Neuronal stem cell (in vitro differentiated cells): Measurements from ENCODE around the gene RAB24.

Experiments used
- DNase-seq: peaks from one replicate; pipeline ENCODE4 v3.0.0-alpha.2; 2013; ENCODE audit warnings: low spot score
- H2AFZ ChIP-seq: one replicate; pipeline ENCODE4 v1.6.1; 2013; ENCODE audit warnings: mild to moderate bottlenecking, low read length, inconsistent platforms
- H2AK5ac ChIP-seq: 2 replicates; pipeline ENCODE4 v1.6.1; 2013; ENCODE audit warnings: low read depth, mild to moderate bottlenecking, inconsistent platforms, low read length, moderate library complexity, mixed read lengths
- H2BK120ac ChIP-seq: 2 replicates; pipeline ENCODE4 v1.6.1; 2013; ENCODE audit warnings: low read depth, mild to moderate bottlenecking, inconsistent platforms, low read length, moderate library complexity, mixed read lengths
- H2BK12ac ChIP-seq: one replicate; pipeline ENCODE4 v1.6.1; 2013; ENCODE audit warnings: low read length, inconsistent platforms
- H2BK15ac ChIP-seq: 2 replicates; pipeline ENCODE4 v1.6.1; 2013; ENCODE audit warnings: mild to moderate bottlenecking, low read length, inconsistent platforms, mixed read lengths
- H2BK5ac ChIP-seq: one replicate; pipeline ENCODE4 v1.6.1; 2013; ENCODE audit warnings: inconsistent platforms, mild to moderate bottlenecking, low read length, moderate library complexity
- H3K14ac ChIP-seq: one replicate; pipeline ENCODE4 v1.6.1; 2013; ENCODE audit warnings: low read length, inconsistent platforms
- H3K18ac ChIP-seq: 2 replicates; pipeline ENCODE4 v1.6.1; 2013; ENCODE audit warnings: low read length, inconsistent platforms
- H3K23ac ChIP-seq: 2 replicates; pipeline ENCODE4 v1.6.1; 2013; ENCODE audit warnings: low read depth, mild to moderate bottlenecking, mixed read lengths, low read length, inconsistent platforms; ENCODE audit not compliant: poor library complexity
- H3K27ac ChIP-seq: replicated peaks from 3 replicates; pipeline ENCODE4 v1.5.1; 2013; ENCODE audit warnings: low read length, inconsistent platforms
- H3K27me3 ChIP-seq, 3 experiments: 2 replicates each; pipeline ENCODE4 v1.6.1; 2013; ENCODE audit warnings: low read length in 3 of 3, mild to moderate bottlenecking in 2 of 3, inconsistent platforms in 1 of 3, low read depth in 1 of 3, mixed read lengths in 1 of 3, moderate library complexity in 1 of 3; ENCODE audit not compliant: control insufficient read depth in 3 of 3, insufficient read depth in 3 of 3
- H3K36me3 ChIP-seq, 2 donors: replicated peaks in 1 of 2; 2 replicates each; pipeline ENCODE4 v1.6.1; 2013; ENCODE audit warnings: low read length in 2 of 2; ENCODE audit not compliant: control insufficient read depth in 2 of 2, insufficient read depth in 2 of 2
- H3K4ac ChIP-seq: 2 replicates; pipeline ENCODE4 v1.6.1; 2013; ENCODE audit warnings: inconsistent platforms, mild to moderate bottlenecking, low read length, moderate library complexity
- H3K4me1 ChIP-seq, 2 donors: 1 replicate in 1 of 2; 2 replicates in 1 of 2; pipeline ENCODE4 v1.6.1; 2013; ENCODE audit warnings: low read length in 2 of 2, low read depth in 1 of 2; ENCODE audit not compliant: control insufficient read depth in 2 of 2, insufficient read depth in 1 of 2
- H3K4me2 ChIP-seq: one replicate; pipeline ENCODE4 v1.6.1; 2013; ENCODE audit warnings: mild to moderate bottlenecking, low read length, inconsistent platforms; ENCODE audit not compliant: insufficient read depth, poor library complexity, severe bottlenecking
- H3K4me3 ChIP-seq, 2 donors: 2 replicates each; pipeline ENCODE4 v1.5.1; 2013; ENCODE audit warnings: low read length in 2 of 2, mild to moderate bottlenecking in 2 of 2, inconsistent platforms in 1 of 2, moderate library complexity in 1 of 2
- H3K79me1 ChIP-seq: one replicate; pipeline ENCODE4 v1.6.1; 2013; ENCODE audit warnings: low read depth, mild to moderate bottlenecking, inconsistent platforms, low read length, moderate library complexity
- H3K9ac ChIP-seq: one replicate; pipeline ENCODE4 v1.6.1; 2013; ENCODE audit warnings: mild to moderate bottlenecking, low read depth, low read length, inconsistent platforms; ENCODE audit not compliant: poor library complexity
- H3K9me3 ChIP-seq, 2 donors: replicated peaks in 1 of 2; 2 replicates each; pipeline versions ENCODE3 to v1.6.1; 2013; ENCODE audit warnings: low read length in 2 of 2, mild to moderate bottlenecking in 2 of 2, inconsistent platforms in 1 of 2, low read depth in 1 of 2, mixed read lengths in 1 of 2, moderate library complexity in 1 of 2; ENCODE audit not compliant: control insufficient read depth in 2 of 2, insufficient read depth in 1 of 2
- H4K8ac ChIP-seq: one replicate; pipeline ENCODE4 v1.6.1; 2013; ENCODE audit warnings: low read depth, mild to moderate bottlenecking, inconsistent platforms, low read length, moderate library complexity
- H4K91ac ChIP-seq: one replicate; pipeline ENCODE4 v1.6.1; 2013; ENCODE audit warnings: low read length, low read depth, mild to moderate bottlenecking, inconsistent platforms; ENCODE audit not compliant: poor library complexity
- WGBS, 2 donors: extraction: QIAGEN DNeasy Blood & Tissue Kit; methylation state at CpG; one replicate each; pipeline ENCODE4 v1.1.7; 2013; ENCODE audit warnings: missing lambda C conversion rate in 2 of 2, mixed read lengths in 1 of 2; ENCODE audit not compliant: insufficient read length in 2 of 2, insufficient replicate concordance in 1 of 2; ENCODE audit errors: extremely low coverage in 2 of 2; 5-methylcytosine and 5-hydroxymethylcytosine counted together

The RAB24 gene

DNA sequence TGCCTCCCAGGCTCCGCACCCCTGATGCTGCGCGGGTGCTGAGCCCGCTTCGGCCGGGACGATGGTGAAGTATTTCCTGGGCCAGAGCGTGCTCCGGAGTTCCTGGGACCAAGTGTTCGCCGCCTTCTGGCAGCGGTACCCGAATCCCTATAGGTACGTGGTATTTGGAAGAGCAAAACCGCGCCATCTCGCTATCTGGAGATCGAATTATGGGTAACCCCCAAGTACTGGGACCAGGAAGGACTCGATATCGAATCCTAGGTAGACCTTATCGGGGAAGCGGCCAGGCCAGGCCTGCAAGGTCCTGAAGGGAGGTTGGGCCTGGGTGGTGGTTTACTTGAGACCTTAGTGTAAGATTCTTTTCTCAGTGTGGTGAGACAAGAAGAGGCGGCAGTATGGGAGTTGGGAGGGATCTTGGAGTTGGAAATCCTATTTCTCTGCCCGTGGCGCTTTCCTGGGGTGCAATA is 439 bp upstream of the RAB24 start:
- no peak overlapping the region for H2BK5ac ChIP-seq
- no peaks in the 10 kb centered on the region for H3K9me3 ChIP-seq
- peak overlapping the region; percentile 94 for H2AK5ac ChIP-seq
- peak overlapping the region; percentile 61 for H3K18ac ChIP-seq
- H2BK12ac ChIP-seq, result no peak overlapping the region
- H2BK120ac ChIP-seq, result no peak overlapping the region
- H4K91ac ChIP-seq, result peak overlapping the region; percentile 42
- H3K4me1 ChIP-seq, result peaks cover 9 to 14% of the 10 kb centered on the region in 2 donors
- peaks cover 25 to 65% of the 10 kb centered on the region in 2 donors for H3K36me3 ChIP-seq
- H3K27me3 ChIP-seq, result peaks cover 0 to 6% (median 0%) of the 10 kb centered on the region in 3 experiments
- H3K23ac ChIP-seq, result peak overlapping the region; percentile 99
- H2AFZ ChIP-seq, result peak overlapping the region; percentile 97
- WGBS, 2 donors, result no CpG with 5 or more reads among the region's 25 CpGs
- no peak overlapping the region for H3K14ac ChIP-seq
- no peak overlapping the region for H3K27ac ChIP-seq
- peak overlapping the region; percentile 85 for H3K9ac ChIP-seq
- H3K4me3 ChIP-seq, result peak overlapping the region; percentile 77 to 100
- H3K79me1 ChIP-seq, result peaks cover 10% of the 10 kb centered on the region
- no peak for DNase-seq
- H3K4ac ChIP-seq, result no peak overlapping the region
- no peak overlapping the region for H2BK15ac ChIP-seq
- peak overlapping the region; percentile 23 for H4K8ac ChIP-seq
- peak overlapping the region; percentile 87 for H3K4me2 ChIP-seq

DNA sequence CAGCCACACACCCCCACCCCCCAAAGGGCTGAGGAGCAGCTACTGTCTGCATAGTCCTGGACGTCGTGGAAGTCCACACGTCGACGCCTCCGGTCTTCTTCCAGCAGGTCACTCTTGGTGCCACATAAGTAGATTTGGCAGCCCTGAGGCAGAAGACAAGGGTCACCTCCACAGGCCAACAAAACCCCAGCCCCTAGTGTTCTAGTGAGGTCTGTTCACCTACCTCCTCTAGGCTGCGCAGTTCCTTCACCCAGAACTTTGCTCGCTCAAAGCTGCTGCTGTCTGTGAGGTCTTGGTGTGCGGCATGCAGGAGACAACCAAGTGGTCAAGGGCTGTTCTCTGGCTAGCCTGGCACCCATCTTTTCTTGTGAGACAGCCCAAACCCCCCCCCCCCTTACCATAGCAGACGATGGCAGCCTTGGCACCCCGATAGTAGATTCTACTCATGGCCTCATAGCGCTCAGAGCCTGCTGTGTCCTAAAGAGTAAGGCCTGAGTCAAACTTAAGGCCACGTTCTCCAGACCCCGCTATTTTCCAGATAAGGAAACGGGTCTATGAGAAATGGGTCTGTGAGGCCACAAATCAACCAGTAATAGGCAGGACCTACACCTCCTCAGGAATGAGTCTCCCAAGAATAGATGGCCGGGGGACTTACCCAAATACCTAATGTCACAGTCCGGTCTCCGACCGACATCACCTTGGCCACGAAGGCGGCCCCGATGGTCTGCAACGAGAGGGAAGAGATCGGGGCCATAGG is 987 bp downstream of the RAB24 start:
- Histone ChIP-seq H2AK5ac (peak overlapping the region; percentile 93), H3K27ac (no peak overlapping the region), H3K4me1 (peaks cover 9 to 14% of the 10 kb centered on the region in 2 donors), H4K91ac (no peak overlapping the region), H3K9ac (no peak overlapping the region), H3K27me3 (peaks cover 0 to 6% (median 0%) of the 10 kb centered on the region in 3 experiments), H3K4me3 (peak overlapping the region; percentile 88 to 100), H2BK15ac (no peak overlapping the region), H3K18ac (peak overlapping the region; percentile 94), H4K8ac (no peak overlapping the region), H2BK12ac (no peak overlapping the region), H3K36me3 (peaks cover 27 to 52% of the 10 kb centered on the region in 2 donors), H2AFZ (peak overlapping the region; percentile 97), H2BK5ac (no peak overlapping the region), H3K4ac (no peak overlapping the region), H3K79me1 (peaks cover 10% of the 10 kb centered on the region), H3K9me3 (no peaks in the 10 kb centered on the region), H3K23ac (peak overlapping the region; percentile 99), H3K4me2 (peak overlapping the region; percentile 99), H2BK120ac (no peak overlapping the region), H3K14ac (no peak overlapping the region)
- no peak for DNase-seq
- no CpG with 5 or more reads among the region's 24 CpGs for WGBS, 2 donors

DNA sequence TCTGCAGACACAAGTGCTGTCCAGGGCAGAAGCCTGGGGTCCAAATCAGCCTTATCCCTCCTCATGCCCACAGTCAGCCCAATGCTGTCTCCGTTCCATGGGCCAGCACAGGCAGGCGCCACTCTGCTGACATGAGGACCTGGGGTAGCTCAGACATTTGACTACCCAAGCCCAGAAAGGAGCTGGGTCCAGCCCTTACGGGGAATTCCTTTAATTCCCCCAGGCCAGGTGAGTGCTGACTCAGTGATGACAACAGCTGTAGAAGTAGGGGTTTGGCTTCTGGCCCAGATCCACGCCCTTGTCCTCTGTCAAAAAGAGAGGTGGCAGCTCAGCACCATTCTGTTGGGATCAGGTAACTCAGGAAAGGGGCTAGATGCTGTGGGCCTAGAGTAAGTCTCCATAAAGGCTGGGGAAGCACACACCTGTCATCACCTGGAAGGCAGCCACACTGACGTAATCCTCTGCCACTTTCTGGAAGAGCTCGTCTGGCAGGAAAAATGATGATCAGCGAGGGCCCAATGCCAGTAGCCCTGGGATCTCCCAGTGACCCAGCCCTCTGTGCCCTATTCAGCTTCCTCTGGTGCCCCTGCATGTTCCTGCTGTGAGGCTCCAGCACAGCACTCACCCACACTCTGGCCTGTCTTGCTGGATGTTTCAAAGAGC is 1.9 kb downstream of the RAB24 start:
- no peak overlapping the region for H3K18ac ChIP-seq
- H4K8ac ChIP-seq, result no peak overlapping the region
- no peak overlapping the region for H3K9ac ChIP-seq
- no peak overlapping the region for H2AFZ ChIP-seq
- H3K4ac ChIP-seq, result no peak overlapping the region
- H3K79me1 ChIP-seq, result peaks cover 8% of the 10 kb centered on the region
- H3K14ac ChIP-seq, result no peak overlapping the region
- H3K9me3 ChIP-seq, result no peaks in the 10 kb centered on the region
- H3K27me3 ChIP-seq, result peaks cover 0 to 6% (median 0%) of the 10 kb centered on the region in 3 experiments
- H2BK15ac ChIP-seq, result no peak overlapping the region
- no CpG with 5 or more reads among the region's 7 CpGs for WGBS, 2 donors
- peak overlapping the region; percentile 5 for H3K23ac ChIP-seq
- no peak overlapping the region for H3K4me2 ChIP-seq
- no peak overlapping the region for H2AK5ac ChIP-seq
- no peak overlapping the region for H2BK5ac ChIP-seq
- peaks cover 22 to 43% of the 10 kb centered on the region in 2 donors for H3K36me3 ChIP-seq
- no peak overlapping the region for H2BK12ac ChIP-seq
- H3K4me3 ChIP-seq, result peak overlapping the region in 1 of 2 donors; percentile 100
- H4K91ac ChIP-seq, result no peak overlapping the region
- DNase-seq, result no peak
- H2BK120ac ChIP-seq, result no peak overlapping the region
- H3K27ac ChIP-seq, result no peak overlapping the region
- peaks cover 9 to 14% of the 10 kb centered on the region in 2 donors for H3K4me1 ChIP-seq

DNA sequence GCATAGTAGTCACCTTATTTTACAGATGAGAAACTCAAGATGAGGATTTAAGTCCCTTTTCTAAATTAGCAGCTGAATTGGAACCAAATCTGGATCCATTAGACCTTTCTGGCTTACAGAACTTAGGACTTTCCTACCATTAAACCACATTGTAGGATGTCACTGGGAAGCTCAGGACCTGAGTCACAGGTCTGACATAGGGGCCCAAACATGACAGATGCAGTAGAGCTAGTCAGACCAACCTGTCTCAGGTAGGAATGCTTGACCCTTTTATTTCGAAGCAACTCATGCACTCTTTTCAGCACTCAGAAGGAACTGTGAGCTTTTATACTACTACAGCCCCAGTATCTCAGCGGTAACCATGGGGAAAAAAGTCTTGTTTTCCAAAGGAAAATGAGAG is 2.6 kb downstream of the RAB24 start:
- peaks cover 21 to 36% of the 10 kb centered on the region in 2 donors for H3K36me3 ChIP-seq
- peaks cover 0 to 6% (median 0%) of the 10 kb centered on the region in 3 experiments for H3K27me3 ChIP-seq
- H3K9ac ChIP-seq, result no peak overlapping the region
- no peak overlapping the region for H4K91ac ChIP-seq
- no peak for DNase-seq
- no CpG with 5 or more reads among the region's 2 CpGs for WGBS, 2 donors
- no peak overlapping the region for H2BK5ac ChIP-seq
- no peak overlapping the region for H3K4me2 ChIP-seq
- H3K23ac ChIP-seq, result no peak overlapping the region
- no peak overlapping the region for H2BK120ac ChIP-seq
- no peak overlapping the region for H2AK5ac ChIP-seq
- H2BK15ac ChIP-seq, result no peak overlapping the region
- no peak overlapping the region for H4K8ac ChIP-seq
- H2AFZ ChIP-seq, result no peak overlapping the region
- H3K27ac ChIP-seq, result no peak overlapping the region
- H3K79me1 ChIP-seq, result peaks cover 8% of the 10 kb centered on the region
- H3K4me3 ChIP-seq, result no peak overlapping the region
- no peaks in the 10 kb centered on the region for H3K9me3 ChIP-seq
- H2BK12ac ChIP-seq, result no peak overlapping the region
- H3K4me1 ChIP-seq, result peaks cover 9 to 14% of the 10 kb centered on the region in 2 donors
- H3K14ac ChIP-seq, result no peak overlapping the region
- no peak overlapping the region for H3K18ac ChIP-seq
- no peak overlapping the region for H3K4ac ChIP-seq
